ENCODE measurements around the gene NCAM2.

- TF ChIP-seq CTCF (IDR thresholded peaks at IDR 0.05) (no peak), POLR2AphosphoS5 (IDR thresholded peaks at IDR 0.05) (no peak), POLR2A (IDR thresholded peaks at IDR 0.05; ENCODE audit: low read depth) (no peak), EP300 (IDR thresholded peaks at IDR 0.05) (no peak)
Observed at GRCh38 chr21:20996421-20997310, 1.5 kb upstream of the NCAM2 start.

Measured in esophagus muscularis mucosa (tissue), 4 donors.